C1 segment of cervical spinal cord (tissue), 14 donors: ENCODE measurements around the gene MFAP1.

Experiments
- DNase-seq, 14 donors: peaks; one replicate each; lab custom pipeline; 2025; lab: John Stamatoyannopoulos, UW

MFAP1 gene

DNA sequence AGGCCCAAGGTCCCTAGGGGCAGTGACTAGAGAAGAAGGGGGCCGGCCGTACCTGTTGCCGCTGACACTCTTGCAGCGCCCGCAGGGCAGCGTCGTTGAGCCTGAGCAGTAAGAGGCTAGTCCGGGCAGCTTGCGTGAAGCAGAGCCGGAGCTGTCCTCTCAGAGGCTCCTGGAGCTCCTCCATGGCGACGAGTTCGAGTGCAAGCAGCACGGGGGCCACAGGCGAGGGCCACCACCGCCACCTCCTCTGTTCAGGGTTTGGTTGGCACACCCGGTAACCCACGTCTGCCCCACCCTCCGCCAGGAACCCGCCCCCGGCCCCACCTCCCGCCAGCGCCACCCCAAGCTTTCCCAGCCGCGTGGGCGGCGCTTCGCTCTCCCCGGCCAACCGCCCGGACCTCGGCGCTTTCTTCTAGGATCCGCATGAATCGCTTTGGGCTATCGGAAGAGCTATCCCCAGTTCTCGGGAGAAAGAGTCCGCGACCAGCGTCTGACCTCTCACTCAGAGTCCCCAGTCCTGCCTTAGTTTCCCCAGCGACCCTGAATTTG lies 47.7 kb downstream of the MFAP1 start, which contains the start of gene ELL3:
Gene ELL3 (minus strand): TSS at position 249 of the 549 bp plus-strand sequence. CDS start 65 bp downstream, at position 184.
- peak in 10 of 14 donors; percentile 39 to 80 (median 72) for DNase-seq

DNA sequence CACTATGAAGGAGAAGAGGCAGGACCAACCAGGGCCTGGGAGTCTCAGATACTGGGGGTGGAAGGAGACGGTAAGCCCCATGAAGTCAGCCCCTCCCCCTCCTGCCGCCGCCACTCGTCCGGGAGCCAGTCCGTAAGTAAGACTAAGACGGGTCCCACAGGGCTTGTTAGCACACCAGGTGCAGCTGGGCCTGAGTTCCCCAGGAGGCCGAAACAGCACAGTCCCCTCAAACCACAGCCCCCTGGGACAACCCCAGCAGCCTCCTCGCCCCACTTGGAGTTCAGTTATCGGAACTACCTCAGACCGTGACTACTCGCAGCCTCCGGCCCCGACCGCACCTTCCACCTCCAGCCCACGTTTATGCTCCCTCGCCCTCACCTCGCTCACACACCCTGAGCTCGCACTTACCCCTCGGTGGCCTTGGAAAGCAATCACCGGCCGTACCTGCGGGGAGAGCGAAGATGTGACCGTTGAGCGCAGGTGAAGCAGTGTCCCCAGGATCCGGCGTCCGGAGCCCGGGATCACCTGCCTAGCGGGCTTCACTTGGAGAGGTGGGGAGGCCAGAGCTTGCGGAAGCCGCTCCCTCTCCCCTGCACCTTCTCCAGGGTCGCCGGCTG lies 48.3 kb downstream of the MFAP1 start:
- DNase-seq = peak in 2 of 14 donors; percentile 38 to 59

DNA sequence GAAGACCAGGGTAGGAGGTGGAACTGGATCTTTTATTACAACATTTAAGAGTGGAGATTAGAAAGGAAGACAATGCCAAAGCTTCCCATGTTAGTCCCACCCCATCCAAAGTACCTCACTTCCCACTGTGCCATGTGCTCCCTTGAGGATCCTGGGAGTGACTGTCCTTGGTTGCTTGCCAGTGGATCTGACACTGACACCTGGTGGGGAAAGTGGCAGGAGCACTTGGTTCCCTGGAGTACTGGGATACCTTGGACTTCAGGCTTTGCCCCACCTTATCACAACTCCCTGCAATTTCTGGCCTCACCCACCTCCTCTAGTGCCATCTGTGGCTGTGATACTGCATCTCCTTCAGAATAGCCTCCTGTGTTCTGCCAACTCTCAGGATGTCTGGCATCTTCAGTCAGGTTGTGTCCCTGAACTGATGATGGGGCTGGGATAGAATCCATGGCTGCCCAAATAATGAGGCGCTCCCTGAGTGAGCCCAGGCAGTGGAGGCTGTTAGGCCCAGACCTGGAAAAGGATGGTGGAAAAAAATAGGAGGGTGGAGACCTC lies 49.0 kb downstream of the MFAP1 start:
- DNase-seq = peak in 1 of 14 donors; percentile 60

- DNase-seq = no peak
Observed at GRCh38 chr15:43774062-43774461, 50.4 kb downstream of the MFAP1 start.

- DNase-seq = no peak
Observed at GRCh38 chr15:43772624-43773023, 51.9 kb downstream of the MFAP1 start.

DNA sequence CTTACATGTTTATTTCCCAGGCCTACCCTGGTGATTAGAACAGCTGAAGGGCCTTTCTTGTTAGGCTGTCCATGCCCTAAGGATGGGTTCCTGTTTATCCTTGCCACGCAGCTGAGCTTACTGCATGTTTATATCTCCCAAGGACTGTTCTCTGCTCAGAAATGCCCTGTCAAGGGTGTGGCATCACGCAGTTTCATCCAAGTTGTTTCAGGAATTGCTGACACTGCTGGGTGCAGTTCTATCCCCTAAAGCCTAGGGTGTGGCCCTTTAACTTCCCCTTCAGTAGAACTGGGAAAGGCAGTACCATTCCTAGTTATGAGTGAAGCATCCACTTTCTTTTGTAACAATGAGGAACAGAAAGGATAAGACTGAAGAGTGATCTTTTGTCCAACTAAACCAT lies 52.7 kb downstream of the MFAP1 start:
- DNase-seq = no peak

DNA sequence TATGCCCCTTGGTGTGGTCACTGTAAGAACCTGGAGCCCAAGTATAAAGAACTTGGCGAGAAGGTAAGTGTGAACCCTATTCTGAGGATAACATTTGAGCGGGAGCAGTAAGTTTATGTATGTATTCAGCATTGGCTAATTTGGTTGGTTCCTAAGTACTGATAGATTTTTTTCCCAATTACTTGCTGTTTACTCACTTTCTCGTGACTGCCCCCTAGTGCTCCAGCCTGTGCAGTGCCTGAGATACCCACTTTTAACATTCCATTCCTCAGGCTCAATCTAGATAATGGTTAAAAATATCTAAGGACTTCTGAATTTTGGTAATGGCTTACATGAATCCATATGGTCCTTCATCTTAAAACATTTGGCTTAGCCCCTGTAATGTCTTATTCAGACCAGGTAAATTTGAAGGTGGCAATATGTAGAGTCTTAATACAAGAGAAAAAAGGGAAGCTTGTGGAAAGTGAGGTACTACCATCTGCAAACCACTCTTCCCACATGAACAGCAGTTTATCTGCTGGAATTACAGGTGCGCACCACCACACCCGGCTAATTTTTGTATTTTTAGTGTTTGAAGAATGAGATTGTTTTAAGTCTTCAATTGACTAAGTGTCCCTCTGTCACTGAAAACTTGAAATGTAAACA lies 54.8 kb downstream of the MFAP1 start:
- DNase-seq = peak in 2 of 14 donors; percentile 6 to 29

- no peak for DNase-seq
Observed at GRCh38 chr15:43763819-43764446, 60.6 kb downstream of the MFAP1 start.

- DNase-seq = no peak
Observed at GRCh38 chr15:43762824-43763223, 61.7 kb downstream of the MFAP1 start.
